CD4-positive, alpha-beta T cell treated with Interleukin-17A for 4 hours (primary cell): ENCODE measurements around the gene ZSCAN23.
"Not testable (repeated sequence)": the region's sequence is repeated elsewhere in the genome, so short reads cannot be mapped to it uniquely, and the experiment has no call there.

Experiments
- DNase-seq: peaks from one replicate; pipeline ENCODE4 v3.0.0-alpha.2; 2020; ENCODE audit warnings: mixed read lengths

The ZSCAN23 gene

DNA sequence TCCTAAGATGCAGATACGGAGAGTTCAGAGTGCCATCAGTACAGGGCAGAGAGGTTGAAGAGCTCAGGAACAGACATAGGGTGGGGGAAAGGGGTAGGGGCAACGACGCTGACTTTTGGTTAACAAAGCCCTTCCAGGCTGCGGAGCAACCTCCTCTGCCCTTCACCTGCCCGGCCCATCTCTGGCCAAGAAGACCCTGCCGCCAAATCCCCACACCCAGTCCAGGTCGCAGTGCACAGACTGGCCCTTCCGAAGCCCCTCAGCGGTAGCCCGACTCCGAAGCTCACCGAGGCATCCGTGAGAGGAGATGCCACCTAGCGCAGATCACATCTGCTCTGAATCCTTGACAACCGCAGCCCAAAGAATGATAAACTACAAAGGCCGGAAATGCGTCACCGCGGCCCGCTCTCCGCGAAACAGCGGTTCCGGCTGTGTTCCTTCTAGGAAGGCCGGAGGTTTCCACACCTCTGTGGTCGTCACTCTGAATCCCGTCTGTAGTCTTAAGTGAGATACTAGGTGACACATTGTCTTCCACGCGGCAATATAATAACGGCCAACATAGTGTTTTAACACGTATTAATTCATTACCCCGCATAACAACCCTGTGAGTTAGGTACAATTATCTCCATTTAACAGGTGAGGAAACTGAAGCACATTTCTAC, at the start of gene ZSCAN23:
Gene ZSCAN23 (minus strand): TSS at position 380 of the 662 bp plus-strand sequence. CDS start 7,225 bp downstream, outside the sequence.
- peak; percentile 83 for DNase-seq

DNA sequence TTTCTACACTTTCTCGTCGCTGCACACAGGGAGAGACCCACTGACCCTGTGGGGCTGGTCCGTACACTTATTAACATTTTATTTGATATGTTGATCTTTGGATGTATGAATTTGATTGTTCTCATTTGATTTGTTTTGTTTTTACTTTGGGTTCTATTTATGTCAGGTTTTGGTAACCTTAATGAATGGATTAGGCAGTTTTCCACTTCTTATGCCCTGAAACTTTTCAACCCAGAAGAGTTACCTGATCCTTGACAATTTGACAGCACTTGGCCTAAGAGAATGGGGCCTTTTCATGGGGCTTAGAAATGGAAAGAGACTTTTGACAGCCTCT, 48.7 kb upstream of the ZSCAN23 start:
- DNase-seq, result no peak

- peak; percentile 10 for DNase-seq
These were observed 47.1 kb upstream of the ZSCAN23 start for GRCh38 chr6:28490205-28490890.

- peak; percentile 44 for DNase-seq
These were observed 46.3 kb upstream of the ZSCAN23 start for GRCh38 chr6:28489366-28490204.

GRCh38 chr6:28488916-28489365, 45.6 kb upstream of the ZSCAN23 start:
- peak; percentile 17 for DNase-seq

DNA sequence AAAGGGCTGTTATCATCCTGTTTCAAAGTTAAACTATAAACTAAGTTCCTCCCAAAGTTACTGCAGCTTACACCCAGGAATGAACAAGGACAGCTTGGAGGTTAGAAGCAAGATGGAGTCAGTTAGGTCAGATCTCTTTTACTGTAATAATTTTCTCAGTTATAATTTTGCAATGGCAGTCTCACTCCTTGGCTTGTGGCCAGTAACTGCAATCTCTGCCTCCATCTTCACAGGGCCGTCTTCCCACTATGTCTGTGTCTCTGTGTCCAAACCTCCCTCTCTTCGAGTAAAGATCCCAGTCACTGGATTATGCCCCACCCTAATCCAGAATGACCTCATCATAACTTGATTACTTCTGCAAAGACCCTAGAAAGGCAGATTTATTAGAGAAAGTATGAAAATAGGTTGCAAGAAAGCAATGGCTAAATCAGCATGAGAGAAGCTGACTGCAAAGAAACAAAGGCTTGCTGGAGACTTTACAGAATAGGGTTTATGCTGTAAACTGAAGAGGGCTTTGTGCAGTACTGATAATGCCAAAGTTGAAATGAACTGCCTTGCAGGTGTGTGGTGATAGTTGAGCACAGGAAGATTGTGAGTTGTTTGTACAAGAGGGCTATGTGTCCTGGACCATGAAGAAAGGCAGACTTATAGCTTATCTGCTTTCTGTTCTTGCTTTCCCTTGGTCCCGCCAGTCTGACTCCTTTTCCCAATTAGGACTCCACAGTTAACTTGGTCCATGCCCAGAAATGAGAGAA, 43.9 kb upstream of the ZSCAN23 start:
- no peak for DNase-seq

GRCh38 chr6:28486533-28486932, 43.2 kb upstream of the ZSCAN23 start:
- DNase-seq, result no peak

- no peak for DNase-seq
These were observed 42.2 kb upstream of the ZSCAN23 start for GRCh38 chr6:28485482-28485881.

DNA sequence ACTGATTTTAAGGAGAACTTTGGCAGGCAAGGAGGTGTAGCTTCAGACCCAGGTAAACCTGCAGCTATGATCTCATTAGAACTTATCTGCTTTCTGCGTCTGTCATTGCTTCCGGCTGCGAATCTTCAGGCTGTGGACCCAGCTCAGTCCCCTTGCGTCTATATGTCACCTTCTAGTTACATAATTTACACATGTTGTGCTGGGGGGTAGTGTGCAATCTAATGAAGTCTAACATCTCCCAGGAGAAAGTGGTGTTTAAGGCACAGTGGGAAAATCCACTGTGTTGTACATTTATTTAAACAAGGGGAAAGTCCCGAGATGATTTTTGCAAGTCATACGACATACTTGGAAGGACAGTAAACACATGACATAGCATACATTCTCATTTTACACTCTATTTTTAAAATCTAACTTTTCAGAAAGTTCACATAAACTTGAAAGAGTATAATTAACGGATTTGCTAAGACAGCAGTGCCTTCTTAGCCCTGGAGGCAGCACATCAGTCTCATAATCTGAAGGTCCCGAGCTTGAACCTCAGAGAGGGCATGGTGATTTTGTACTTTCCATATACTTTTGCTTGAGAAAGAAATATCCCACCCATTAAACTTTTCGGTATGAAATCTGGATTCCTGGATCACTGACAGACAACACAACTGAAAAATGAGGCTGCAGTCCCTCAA, 37.1 kb upstream of the ZSCAN23 start:
- DNase-seq, result no peak

DNA sequence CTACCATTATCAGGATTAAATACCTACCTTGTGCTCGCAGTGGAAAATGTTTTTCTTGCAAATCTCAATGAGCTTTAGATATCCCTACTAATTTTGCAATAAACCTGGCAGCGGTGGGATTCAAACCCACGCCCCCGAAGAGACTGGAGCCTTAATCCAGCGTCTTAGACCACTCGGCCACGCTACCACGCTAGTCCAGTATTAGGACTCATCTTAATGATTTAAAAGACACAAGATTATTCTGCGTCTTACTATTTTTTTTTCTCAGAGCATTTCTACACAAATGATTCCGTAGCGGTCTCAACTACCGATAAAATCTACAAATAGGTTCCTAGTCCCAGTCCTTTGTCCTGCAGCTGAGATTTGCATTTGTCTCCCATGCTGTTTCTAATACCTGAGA, 35.2 kb upstream of the ZSCAN23 start:
- no peak for DNase-seq

DNA sequence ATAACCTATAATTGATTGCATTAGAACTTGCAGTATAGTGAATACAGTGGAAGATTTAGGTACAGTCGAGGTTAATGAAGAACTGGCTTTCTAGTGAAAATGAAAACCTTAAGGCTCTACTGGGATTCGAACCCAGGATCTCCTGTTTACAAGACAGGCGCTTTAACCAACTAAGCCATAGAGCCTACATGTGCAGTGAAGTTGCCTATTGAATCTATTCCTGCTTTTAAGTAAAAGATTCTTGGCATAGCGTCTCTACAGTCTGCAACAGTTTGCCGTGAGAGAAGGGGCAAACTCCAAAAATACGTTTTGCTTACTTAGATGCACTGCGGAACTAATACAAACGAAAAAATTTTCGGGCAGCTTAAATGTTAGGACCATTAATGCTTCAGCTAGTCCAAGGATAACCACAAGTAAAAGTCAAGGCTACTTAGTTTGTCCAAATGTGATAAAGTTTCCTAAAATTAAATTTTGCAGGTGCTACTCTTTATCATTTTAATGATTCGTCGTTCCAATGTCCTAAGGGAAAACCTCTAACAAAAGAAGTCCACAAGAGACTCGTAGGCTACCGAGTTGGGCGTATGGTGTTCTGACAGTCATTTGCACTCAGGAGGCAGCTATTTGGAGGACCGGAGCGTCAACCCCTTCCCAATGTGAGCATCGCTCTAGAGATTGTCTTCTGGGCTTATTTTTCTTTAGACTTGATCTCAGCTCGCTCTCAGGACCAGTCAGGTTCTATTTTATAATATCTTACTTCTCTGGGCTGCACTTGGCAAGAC, 31.3 kb upstream of the ZSCAN23 start:
- DNase-seq, result no peak

DNA sequence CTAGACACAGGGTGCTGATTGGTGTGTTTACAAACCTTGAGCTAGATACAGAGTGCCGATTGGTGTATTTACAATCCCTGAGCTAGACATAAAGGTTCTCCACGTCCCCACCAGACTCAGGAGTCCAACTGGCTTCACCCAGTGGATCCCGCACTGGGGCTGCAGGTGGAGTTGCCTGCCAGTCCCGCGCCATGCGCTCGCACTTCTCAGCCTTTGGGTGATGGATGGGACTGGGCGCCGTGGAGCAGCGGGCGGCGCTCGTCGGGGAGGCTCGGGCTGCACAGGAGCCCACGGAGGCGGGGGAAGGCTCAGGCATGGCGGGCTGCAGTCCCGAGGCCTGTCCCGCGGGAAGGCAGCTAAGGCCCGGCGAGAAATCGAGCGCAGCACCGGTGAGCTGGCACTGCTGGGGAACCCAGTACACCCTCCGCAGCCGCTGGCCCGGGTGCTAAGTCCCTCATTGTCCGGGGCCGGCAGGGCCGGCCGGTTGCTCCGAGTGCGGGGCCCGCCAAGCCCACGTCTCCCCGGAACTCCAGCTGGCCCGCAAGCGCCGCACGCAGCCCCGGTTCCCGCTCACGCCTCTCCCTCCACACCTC, 26.0 kb upstream of the ZSCAN23 start:
- not testable (repeated sequence) for DNase-seq

DNA sequence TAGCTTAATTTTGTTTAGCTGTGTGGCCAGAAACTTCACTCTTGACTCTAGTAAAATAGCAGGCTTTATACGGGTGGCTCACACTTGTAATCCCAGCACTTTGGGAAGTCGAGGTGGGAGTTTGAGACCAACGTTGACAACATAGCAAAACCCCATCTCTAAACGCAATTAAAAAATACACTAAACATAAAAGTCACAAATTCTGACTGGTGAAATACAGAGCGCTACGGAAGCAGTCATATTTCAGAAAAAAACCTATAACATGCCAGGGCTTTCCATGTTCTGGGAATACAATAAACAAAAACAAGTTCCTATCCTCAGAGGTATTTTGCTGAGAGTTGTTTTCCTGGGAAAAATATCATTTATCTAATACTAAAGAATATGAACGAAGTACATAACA, 24.8 kb upstream of the ZSCAN23 start:
- no peak for DNase-seq

GRCh38 chr6:28462401-28462800, 19.1 kb upstream of the ZSCAN23 start:
- DNase-seq, result no peak

DNA sequence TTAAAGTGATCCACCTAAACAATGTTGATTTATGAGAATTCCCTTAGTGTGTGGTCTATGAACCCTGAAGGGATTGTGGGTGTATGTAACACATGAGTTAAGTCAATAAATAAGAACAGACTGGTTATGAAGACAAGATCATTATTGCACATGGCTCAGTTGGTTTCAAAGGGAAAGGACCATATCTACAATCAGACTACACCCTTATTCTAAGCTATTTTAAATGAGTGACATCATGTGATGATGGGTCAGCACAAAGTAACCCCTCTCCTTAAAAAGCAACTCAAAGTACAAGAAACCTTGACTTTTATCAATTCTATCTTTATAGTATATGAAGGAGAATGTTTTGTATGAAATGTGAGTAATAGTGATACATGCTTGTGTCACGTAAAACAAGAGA, 15.3 kb upstream of the ZSCAN23 start:
- no peak for DNase-seq

DNA sequence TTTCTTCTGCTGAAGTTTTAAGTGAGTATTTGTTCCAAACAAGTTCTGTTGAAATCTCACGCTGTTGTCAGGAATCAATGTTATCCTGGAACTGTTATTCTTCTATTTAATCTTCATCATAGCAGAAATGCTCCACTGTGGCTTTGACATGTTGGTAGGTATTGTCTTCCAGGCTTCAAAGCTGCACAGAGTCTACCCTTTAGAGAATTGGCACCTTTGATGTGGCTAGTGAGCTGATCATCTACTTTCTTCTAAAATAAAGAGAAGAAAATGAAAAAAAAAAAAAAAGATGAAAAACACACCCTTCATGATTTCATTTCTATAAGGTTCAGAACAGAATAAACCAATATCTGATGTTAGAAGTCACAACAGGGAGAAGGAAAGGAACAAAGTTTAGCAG, 5.8 kb upstream of the ZSCAN23 start:
- DNase-seq, result peak; percentile 18

- not testable (repeated sequence) for DNase-seq
These were observed 4.2 kb upstream of the ZSCAN23 start for GRCh38 chr6:28447512-28447906.

DNA sequence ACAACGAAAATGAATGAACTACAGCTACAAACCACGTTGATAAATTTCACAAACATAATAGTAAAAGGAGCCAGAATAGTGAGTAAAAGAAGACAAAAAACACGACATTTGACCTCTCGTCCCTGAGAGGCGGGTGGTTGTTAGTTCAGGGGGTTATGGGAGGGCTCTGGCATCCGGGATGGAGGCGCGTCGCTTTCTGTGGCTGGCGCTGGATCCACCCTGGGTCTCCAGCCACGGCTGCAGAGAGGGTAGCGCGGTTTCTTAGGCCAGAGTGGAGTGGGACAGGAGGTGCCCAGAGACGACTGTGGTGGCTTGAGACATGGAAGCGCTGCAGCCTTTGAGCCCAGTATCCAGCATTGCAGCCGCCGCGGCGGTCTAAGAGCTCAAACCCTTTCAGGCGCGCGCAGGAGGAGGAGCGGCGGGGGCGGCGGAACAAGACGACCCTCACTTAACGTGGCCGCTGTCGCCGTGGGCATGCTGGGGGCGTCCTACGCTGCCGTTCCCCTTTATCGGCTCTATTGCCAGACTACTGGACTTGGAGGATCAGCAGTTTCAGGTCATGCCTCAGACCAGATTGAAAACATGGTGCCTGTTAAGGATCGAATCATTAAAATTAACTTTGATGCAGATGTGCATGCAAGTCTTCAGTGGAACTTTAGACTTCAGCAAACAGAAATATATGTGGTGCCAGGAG, 3.7 kb upstream of the ZSCAN23 start:
- DNase-seq, result peak; percentile 6

GRCh38 chr6:28444759-28445158, 1.5 kb upstream of the ZSCAN23 start:
- not testable (repeated sequence) for DNase-seq

GRCh38 chr6:28442586-28442985, 705 bp downstream of the ZSCAN23 start:
- DNase-seq, result no peak
